GM23338 (cell line): ENCODE measurements around the gene AQP1. TPM values are rescaled to one million over a fixed set of nuclear protein-coding genes. Genes with fewer than 3 reads are reported as not detected.

ENCODE experiments used
- ATAC-seq: fragments of 200-7000 bp; cut with Tn5 transposase; 3 replicates; pipeline ENCODE4 v1.9.1; 2020
- DNase-seq: peaks from one replicate; pipeline ENCODE4 v3.0.0-alpha.2; 2015; ENCODE audit warnings: low spot score
- H2AFZ ChIP-seq: fragments of 200-600 bp; sonication (generic); 2 replicates; pipeline ENCODE4 v1.8.0; 2016; ENCODE audit warnings: antibody characterized with exemption, mild to moderate bottlenecking, moderate library complexity
- H3F3A ChIP-seq: fragments of 200-600 bp; sonication (generic); replicated peaks from 2 replicates; pipeline ENCODE4 v1.8.0; 2017; ENCODE audit warnings: antibody characterized with exemption, mixed run types, low read depth
- H3K27ac ChIP-seq: fragments of 200-600 bp; sonication (generic); 2 replicates; pipeline ENCODE4 v1.6.1; 2016; ENCODE audit warnings: low read depth
- H3K27me3 ChIP-seq: fragments of 200-600 bp; sonication (generic); 2 replicates; pipeline ENCODE4 v1.8.0; 2016; ENCODE audit warnings: mild to moderate bottlenecking, mixed run types, moderate library complexity; ENCODE audit not compliant: insufficient read depth
- H3K36me3 ChIP-seq: fragments of 200-600 bp; sonication (generic); 2 replicates; pipeline ENCODE4 v1.8.0; 2016; ENCODE audit warnings: mild to moderate bottlenecking; ENCODE audit not compliant: insufficient read depth
- H3K4me1 ChIP-seq: fragments of 200-600 bp; sonication (generic); 2 replicates; pipeline ENCODE4 v1.8.0; 2016; ENCODE audit warnings: mild to moderate bottlenecking, moderate library complexity; ENCODE audit not compliant: insufficient read depth
- H3K4me2 ChIP-seq: fragments of 200-600 bp; sonication (generic); 2 replicates; pipeline ENCODE4 v1.7.1; 2017; ENCODE audit warnings: mixed run types
- H3K4me3 ChIP-seq: fragments of 200-600 bp; sonication (generic); 2 replicates; pipeline ENCODE4 v1.6.1; 2016; ENCODE audit warnings: mixed run types
- H3K79me2 ChIP-seq: fragments of 200-600 bp; sonication (generic); replicated peaks from 2 replicates; pipeline ENCODE4 v1.8.0; 2017; ENCODE audit warnings: mild to moderate bottlenecking; ENCODE audit not compliant: insufficient read depth
- H3K9me2 ChIP-seq: fragments of 200-600 bp; sonication (generic); 2 replicates; pipeline ENCODE4 v1.8.0; 2017; ENCODE audit not compliant: insufficient read depth
- H4K20me1 ChIP-seq: fragments of 200-600 bp; sonication (generic); replicated peaks from 2 replicates; pipeline ENCODE4 v1.8.0; 2017; ENCODE audit warnings: mild to moderate bottlenecking; ENCODE audit not compliant: insufficient read depth
- H3K27ac Mint-ChIP-seq: 2 replicates; pipeline ENCODE4 v1.8.0; 2020; ENCODE audit warnings: inconsistent platforms, mild to moderate bottlenecking, moderate library complexity, mixed read lengths
- H3K27me3 Mint-ChIP-seq: 3 replicates; pipeline ENCODE4 v1.8.0; 2022; ENCODE audit warnings: low read depth, mild to moderate bottlenecking, moderate library complexity, mixed read lengths, inconsistent platforms; ENCODE audit not compliant: insufficient read depth, poor library complexity
- H3K36me3 Mint-ChIP-seq: 3 replicates; pipeline ENCODE4 v1.8.0; 2021; ENCODE audit warnings: low read depth, mild to moderate bottlenecking, inconsistent platforms, moderate library complexity, mixed read lengths
- H3K4me1 Mint-ChIP-seq: 3 replicates; pipeline ENCODE4 v1.8.0; 2020; ENCODE audit warnings: mild to moderate bottlenecking, inconsistent platforms, mixed read lengths
- H3K4me3 Mint-ChIP-seq: 3 replicates; pipeline ENCODE4 v1.8.0; 2021; ENCODE audit warnings: moderate library complexity, mild to moderate bottlenecking, inconsistent platforms, mixed read lengths
- H3K9me3 Mint-ChIP-seq: 3 replicates; pipeline ENCODE4 v1.8.0; 2020; ENCODE audit warnings: moderate library complexity, mild to moderate bottlenecking, inconsistent platforms, mixed read lengths
- CTCF ChIP-seq, 2 experiments: fragments of 200-600 bp in 1 of 2; sonication (generic) in 1 of 2; conservative IDR thresholded peaks; 2 replicates each; pipeline versions ENCODE4 v1.5.1 to v1.6.1; 2016 to 2017; ENCODE audit warnings: antibody characterized with exemption in 2 of 2, low read depth in 2 of 2, mild to moderate bottlenecking in 2 of 2, moderate library complexity in 1 of 2
- ETS1 ChIP-seq: IDR thresholded peaks from 2 replicates; pipeline ENCODE4 v1.6.1; 2016; ENCODE audit warnings: antibody characterized with exemption
- EZH2 ChIP-seq: fragments of 200-600 bp; sonication (generic); IDR thresholded peaks from one replicate; pipeline ENCODE4 v1.8.0; 2017; ENCODE audit warnings: antibody characterized with exemption, mild to moderate bottlenecking, low read depth; ENCODE audit not compliant: unreplicated experiment
- NANOG ChIP-seq: IDR thresholded peaks from 2 replicates; pipeline ENCODE4 v1.6.1; 2016; ENCODE audit warnings: antibody characterized with exemption, borderline replicate concordance
- REST ChIP-seq: IDR thresholded peaks from one replicate; pipeline ENCODE4 v1.6.1; 2018; ENCODE audit warnings: antibody characterized with exemption; ENCODE audit not compliant: unreplicated experiment
- STAT1 ChIP-seq: IDR thresholded peaks from one replicate; pipeline ENCODE4 v1.6.1; 2016; ENCODE audit warnings: antibody characterized with exemption; ENCODE audit not compliant: unreplicated experiment
- ZNF114 ChIP-seq: fragments of 250-450 bp; sonication (Bioruptor Pico); IDR thresholded peaks from 2 replicates; pipeline ENCODE4 v1.5.0; 2020; ENCODE audit warnings: mild to moderate bottlenecking, moderate library complexity
- ZNF331 ChIP-seq: fragments of 250-450 bp; sonication (Bioruptor Pico); IDR thresholded peaks from 2 replicates; pipeline ENCODE4 v1.5.0; 2020; ENCODE audit warnings: low read depth, mild to moderate bottlenecking, moderate library complexity
- polyA plus RNA-seq: library from polyadenylated mRNA; unstranded; fragments of >200 nt; fragmentation: Nextera tagmentation; extraction: Ambion mirVana; gene quantifications from 2 replicates; pipeline ENCODE4 v1.2.1, GENCODE V29; 2016
- total RNA-seq: library from RNA; depleted of rRNA; stranded (reverse); fragments of >200 nt; shearing (Covaris generic); gene quantifications from 2 replicates; pipeline ENCODE4 v1.2.3, GENCODE V29; 2014

The AQP1 gene
- total and polyA plus RNA-seq, 2 experiments from 2014 or later: 0.28 TPM; not detected in 1

- H3K27ac Mint-ChIP-seq: no peak overlapping the region
- peaks cover 2% of the 10 kb centered on the region; the same call in 2 of the 3 replicates for H3K4me1 Mint-ChIP-seq
- TF ChIP-seq REST (no peak), ZNF331 (CRISPR knock-in tag) (no peak), NANOG (no peak), CTCF (conservative IDR thresholded peaks at IDR 0.05; ENCODE audit: low read depth in 2 of 2) (no peak), EZH2 (no peak), STAT1 (no peak), ETS1 (no peak), ZNF114 (CRISPR knock-in tag) (no peak)
- H3K9me3 Mint-ChIP-seq: no peaks in the 10 kb centered on the region
- no peak for ATAC-seq
- H3K4me2 ChIP-seq: no peak overlapping the region
- no peaks in the 10 kb centered on the region for H3K4me1 ChIP-seq
- peaks cover 5% of the 10 kb centered on the region for H3K27me3 Mint-ChIP-seq
- DNase-seq: no peak
- H3K36me3 ChIP-seq: no peaks in the 10 kb centered on the region
- H3K36me3 Mint-ChIP-seq: no peaks in the 10 kb centered on the region; the same call in 2 of the 3 replicates
- H3K79me2 ChIP-seq: no peaks in the 10 kb centered on the region
- H3K27ac ChIP-seq: no peak overlapping the region
- no peaks in the 10 kb centered on the region for H4K20me1 ChIP-seq
- H3K4me3 Mint-ChIP-seq: no peak overlapping the region
- H2AFZ ChIP-seq: no peak overlapping the region
- H3K4me3 ChIP-seq: no peak overlapping the region
- H3K9me2 ChIP-seq: no peaks in the 10 kb centered on the region
- no peaks in the 10 kb centered on the region for H3F3A ChIP-seq
- no peaks in the 10 kb centered on the region for H3K27me3 ChIP-seq
Observed at GRCh38 chr7:30906515-30907240, 5.0 kb upstream of the AQP1 start.
